Measurements from ENCODE around the gene MYL3.
"Not testable (repeated sequence)": the region's sequence is repeated elsewhere in the genome, so short reads cannot be mapped to it uniquely, and the experiment has no call there.

The MYL3 gene

DNA sequence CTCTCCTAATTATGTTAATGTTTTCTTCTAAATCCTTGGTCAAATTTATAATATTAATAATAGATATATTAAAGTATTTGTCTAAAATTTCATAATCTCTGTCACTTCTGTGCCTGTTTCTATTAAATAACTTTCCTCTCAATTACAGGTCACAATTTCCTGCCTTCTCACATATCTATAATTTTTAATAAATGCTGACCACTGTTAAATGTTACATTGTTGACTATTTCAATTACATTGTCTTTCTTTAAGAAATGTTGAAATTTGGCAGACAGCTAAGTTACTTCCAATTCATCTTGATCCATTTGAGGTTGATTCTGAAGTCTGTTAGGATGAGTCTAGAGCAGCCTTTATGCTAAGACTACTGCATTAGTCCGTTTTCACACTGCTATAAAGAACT lies 41.7 kb downstream of the MYL3 start:
- FAIRE-seq: no peak

GRCh38 chr3:46820852-46821251 lies 42.4 kb downstream of the MYL3 start:
- no peak for FAIRE-seq

GRCh38 chr3:46812237-46812791 lies 50.9 kb downstream of the MYL3 start:
- no peak for FAIRE-seq

- no peak for FAIRE-seq
These were observed 51.5 kb downstream of the MYL3 start for GRCh38 chr3:46811615-46812236.

DNA sequence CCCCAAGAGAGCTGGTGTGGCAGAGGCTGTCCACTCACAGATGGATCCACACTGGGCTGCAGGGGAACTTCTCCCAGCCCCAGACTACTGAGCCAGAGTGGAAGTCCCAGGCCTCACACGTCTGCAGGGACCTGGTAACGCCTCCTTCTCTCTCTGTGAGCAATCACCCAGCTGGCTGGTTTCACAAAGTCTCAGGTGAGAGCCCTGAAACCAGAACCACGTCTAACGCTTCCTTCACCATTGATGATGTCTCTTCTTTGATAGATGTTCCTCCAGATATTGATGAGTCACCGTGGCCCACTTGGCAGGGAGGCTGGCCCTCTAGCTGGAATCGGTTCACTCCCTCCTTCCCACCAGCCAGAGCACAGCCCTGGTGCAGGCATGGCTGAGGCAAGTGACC lies 54.5 kb downstream of the MYL3 start:
- not testable (repeated sequence) for FAIRE-seq
